SK-MEL-5 (cell line): ENCODE measurements around the gene C20orf141. TPM values are rescaled to one million over a fixed set of nuclear protein-coding genes. Genes with fewer than 3 reads are reported as not detected.
"Not testable (repeated sequence)": the region's sequence is repeated elsewhere in the genome, so short reads cannot be mapped to it uniquely, and the experiment has no call there.

Experiments used
- DNase-seq: peaks from one replicate; pipeline ENCODE4 v3.0.0-alpha.2; 2016; ENCODE audit warnings: low read depth, low spot score
- in situ Hi-C: cut with HindIII; loops from 2 replicates; pipeline ENCODE4 v1.10.0; 2016; ENCODE audit warnings: low sequenced_read_pairs, high pct_unique_total_duplicates, low pct_unique_long_range_greater_than_20kb
- total RNA-seq: library from RNA; depleted of rRNA; stranded (reverse); fragments of >200 nt; shearing (Covaris generic); gene quantifications from 2 replicates; pipeline ENCODE4 v1.2.3, GENCODE V29; 2014

The C20orf141 gene
- total RNA-seq, 1 experiment from 2014 or later = not detected

DNA sequence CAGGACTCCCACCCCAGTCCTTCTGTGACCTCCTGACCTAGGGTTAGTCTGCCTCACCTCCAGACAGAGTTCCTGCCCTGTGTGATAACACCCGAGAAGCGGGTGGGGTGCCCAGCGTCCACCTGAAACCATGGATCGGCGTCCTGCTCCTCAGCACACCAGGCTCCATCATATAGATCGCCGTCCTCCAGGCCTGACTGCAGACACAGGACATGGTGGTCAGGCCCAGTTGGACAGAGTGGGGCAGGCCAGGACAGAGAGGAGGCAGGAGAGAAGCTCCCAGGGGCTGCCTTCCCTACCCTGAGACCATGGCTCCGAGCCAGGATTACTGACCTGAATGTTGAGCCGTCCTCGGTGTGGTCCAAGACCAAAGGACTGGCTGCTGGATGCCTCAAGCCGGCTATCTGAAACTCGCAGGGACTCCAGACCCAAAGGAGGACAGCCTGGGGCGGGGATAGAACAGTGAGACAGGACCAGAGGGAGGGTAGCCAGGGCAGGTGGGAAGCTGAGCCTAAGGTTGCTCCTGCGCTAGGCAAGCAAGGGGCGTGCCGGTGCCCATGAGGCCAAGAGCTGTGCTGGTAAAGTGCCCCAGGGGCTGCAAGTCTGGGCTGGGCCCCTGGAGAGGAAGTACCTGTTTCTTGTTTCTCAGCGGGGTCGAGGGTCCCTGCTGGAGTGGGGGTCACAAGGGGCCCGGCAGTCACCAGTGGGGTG lies 16.5 kb upstream of the C20orf141 start:
- DNase-seq = no peak
- in situ Hi-C loops = no loop called here

DNA sequence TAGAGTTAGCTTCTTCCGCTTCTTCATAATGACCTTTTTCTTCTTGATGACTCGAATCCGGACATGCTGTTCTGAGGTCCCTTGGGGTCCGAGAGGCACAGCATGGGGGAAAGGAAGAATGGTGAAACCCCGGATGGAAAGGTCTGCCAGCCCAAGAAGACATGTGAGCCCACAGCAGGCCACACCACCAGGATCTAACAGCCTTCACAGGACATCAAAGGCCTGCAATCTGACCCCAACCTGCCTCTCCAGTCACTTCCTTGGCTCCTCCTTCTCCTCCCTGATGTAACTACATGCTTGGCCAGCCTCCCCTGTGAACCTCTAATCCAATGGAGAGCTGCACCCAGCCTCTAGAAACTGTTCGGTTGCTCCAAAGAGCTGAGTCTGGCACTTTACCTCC lies 16.0 kb upstream of the C20orf141 start:
- DNase-seq = peak; percentile 43
- in situ Hi-C loops = no loop called here

DNA sequence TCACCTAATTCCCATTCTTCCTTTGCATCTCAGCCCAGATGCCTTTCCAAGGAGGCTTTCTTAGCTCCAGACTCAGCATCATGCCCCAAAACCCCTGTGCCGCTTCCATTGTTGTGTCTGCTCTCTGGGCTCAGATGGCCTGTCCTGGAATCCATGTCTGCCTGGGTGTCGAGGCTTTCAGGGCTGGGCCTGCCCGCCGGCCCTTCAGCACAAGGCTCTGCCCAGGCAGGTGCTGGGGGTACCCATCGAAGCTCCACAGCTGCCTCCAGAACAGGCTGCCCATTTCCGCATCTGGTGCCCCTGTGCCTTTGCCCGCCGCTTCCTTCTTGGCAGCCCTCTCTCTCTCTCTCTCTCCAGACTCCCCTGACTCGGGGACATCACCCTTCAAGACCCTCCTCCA lies 15.5 kb upstream of the C20orf141 start:
- in situ Hi-C loops = no loop called here
- DNase-seq = no peak

DNA sequence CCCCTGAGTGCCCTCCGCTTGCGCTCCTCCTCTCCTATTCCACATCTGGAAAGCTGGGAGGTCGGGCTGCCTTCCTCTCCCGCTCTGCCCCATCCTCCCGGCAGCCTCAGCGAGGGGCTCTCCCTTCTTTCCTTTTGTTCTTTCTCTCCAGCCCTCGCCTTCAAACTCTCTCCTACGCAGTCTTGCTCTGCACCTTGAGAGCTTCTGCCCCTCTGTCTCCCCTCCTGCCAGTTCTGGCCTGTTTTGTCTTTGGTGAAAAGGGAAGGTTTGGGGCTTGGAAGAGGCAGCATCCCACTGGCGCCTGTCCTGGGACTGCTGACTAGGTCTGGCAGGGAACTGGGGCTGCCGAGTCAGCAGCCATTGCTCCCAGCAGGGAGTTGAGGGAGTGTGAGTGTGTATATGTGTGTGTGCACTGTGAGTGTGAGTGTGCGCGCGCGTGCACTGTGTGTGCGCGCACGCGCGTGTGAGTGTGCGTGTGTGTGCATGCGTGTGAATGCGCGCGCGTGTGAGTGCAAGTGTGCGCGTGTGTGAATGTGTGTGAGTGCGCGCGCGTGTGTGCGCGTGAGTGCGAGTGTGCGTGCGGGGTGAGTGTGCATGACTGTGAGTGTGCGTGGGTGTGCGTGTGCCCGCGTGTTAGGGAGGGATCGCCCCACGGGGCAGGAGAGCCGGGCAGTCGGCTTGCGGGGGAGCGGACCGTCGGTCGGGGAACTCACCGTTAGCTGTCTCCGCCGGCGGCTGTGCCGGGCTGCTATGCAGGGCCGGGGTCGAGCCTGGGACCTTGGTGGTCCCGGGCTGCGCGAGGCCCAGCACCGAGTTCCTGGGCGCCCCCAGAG lies 14.9 kb upstream of the C20orf141 start:
- no peak for DNase-seq
- in situ Hi-C loops = no loop called here

DNA sequence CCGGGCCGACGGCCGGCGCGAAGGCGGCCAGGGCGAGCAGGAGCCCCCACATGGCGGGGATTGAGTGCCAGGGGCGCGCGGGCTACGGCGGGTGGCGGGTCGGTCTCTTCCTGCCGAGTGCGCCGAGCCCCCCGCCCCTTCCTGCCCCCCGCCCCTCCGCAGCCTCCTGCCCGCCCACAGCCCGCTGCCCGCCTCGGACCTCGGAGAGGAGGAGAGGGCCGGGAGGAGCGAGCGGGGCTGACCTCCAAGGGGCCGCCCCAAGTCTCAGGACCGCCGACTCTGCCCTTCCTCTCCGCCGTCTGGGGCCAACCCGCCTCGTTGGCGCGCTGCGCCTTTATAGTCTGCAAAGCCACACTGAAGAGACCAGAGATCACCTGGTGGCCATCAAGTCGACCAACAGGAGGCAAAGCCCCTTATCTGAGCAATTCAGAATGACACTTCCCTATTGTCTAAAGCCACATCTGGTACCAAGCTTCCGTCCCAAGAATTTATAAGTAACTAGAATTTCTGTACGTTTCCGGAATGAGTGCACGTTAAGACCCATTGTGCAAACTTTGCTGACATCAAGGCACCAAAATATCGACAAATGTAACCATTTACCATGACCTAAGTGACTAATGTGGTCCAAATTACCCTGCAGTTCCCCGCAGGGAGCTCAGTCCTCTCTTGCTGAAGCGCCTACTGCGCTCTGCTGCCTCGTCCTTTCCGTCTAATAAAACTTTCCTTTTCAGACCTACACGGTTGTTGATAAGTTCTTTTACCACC lies 14.1 kb upstream of the C20orf141 start, which contains the start of gene CPXM1:
TSS of gene CPXM1 (minus strand) at position 107 of the 765 bp plus-strand sequence. CDS start at position 52, 55 bp downstream.
- in situ Hi-C loops = no loop called here
- no peak for DNase-seq

DNA sequence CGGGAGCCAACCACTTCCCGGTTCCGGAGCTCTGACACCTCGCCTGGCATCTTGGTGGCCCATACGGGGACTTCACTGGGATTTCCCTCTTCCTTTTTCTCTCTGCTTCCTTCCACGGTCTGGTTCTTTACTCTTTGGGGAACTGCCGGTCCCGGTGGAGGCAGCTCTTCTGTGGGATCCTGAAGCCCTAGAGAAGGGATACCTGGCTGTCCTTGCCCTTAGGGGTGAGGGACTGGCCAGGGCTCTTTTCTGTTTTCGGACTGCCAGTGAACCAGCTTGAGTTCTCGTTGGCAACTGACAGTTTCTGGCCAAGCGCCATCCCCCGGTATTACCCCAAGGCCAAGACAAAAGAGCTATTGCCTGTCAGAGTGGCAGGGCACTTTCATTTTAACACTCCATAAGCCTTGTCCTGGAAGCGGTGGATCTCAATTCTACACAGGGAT lies 13.5 kb upstream of the C20orf141 start:
- in situ Hi-C loops = no loop called here
- no peak for DNase-seq

DNA sequence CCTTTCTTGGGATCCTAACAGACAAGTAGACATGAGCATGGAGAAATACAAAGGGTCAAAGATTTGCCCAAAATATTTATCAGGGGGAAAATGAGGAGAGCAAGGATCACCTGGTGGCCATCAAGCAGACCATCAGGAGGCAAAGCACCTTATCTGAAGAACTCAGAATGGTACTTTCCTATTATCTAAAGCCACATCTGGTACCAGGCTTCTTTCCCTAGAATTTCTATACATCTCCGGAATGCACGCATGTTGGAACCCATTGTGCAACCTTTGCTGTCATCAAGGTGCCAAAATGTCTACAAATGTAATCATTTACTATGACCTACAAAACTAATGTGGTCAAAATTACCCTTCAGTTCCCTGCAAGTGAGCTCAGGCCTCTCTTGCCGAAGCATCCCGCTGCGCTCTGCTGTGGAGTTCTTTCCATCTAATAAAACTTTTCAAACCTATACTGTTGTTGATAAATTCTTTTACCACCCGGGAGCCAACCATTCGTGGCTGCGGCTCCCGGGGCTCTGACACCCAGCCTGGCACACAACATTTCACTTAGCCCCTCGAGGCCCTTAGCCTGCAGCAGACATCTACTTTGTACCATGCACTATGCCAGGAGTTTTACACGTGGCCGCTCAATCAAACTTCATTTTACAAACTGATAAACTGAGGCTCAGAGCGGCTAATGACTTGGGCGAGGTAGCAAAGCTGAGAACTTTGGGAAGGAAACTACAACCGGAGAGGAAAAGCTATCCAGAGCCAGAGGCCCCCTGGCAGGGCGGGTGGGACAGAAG lies 10.6 kb upstream of the C20orf141 start:
- DNase-seq = no peak
- in situ Hi-C loops = no loop called here

DNA sequence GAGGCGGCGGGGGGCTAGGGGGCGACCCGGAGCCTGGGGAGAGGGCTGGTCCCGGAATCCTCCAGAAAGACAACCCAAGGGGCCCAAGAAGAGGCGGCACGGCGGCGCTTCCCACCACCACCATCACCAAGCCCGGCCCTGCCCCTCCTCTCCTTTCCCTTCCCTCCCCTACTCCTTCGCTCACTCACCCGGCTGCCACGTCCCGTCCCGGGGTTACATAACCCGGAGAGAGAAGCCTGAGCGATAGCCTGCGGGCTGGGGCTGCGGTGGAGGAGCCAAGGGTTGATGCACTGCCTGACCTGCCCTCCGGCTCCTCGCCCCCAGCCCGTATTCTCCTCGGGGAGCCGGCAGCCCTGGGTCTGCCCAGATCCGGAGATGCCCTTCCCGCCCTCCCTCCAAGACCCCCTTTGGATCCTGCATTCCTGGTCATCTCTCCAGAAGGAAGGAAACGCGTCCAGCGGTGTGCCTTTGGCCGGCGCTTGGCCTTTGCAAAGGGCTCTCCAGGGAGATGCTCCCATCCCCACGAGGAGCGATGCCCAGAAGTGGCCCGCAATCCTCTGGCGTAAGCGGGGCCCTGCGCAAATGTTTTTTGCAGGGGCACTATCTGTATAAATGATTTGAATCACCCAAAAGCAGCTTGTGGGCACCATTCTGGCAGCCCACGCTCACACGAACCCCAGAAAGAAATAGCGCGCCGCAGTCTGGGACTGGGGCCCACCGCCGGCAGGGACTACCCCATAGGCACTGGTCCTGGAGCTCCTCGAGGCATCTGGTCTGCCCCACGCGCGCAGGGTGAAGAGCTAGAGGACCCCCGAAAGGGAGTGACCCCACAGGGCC lies 9.7 kb upstream of the C20orf141 start:
- DNase-seq = no peak
- in situ Hi-C loops = no loop called here

DNA sequence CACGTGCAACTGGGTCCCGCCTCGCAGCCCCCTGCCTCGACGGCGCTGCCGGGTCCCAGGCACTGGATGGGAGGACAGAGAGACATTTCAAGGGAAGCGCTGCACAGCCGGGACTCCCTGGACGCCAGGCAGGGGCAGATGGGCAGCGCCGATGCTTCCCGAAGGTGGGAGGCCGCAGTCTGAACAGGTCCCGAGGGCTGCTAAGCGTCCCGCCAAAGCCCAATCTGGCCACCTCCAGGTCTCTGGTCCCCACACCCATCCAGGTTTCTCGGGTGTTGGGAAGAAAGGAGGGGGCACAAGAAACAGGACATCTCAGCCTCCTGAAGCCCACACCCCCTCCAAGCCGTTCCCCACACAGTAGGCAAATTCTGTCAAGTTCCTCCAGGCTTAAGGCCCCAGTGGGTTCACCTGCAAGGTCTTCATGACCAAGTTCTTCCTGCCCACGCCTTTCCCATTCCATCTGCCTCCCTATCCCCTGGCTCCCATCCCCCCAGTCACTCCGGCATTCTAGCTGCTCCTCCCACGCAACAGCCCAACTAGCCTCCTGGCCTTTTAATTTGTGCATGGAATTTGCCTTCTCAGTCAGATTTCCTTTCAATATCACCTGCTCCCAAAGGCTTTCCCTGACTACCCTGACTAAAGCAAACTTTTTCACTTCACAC lies 9.0 kb upstream of the C20orf141 start:
- DNase-seq = no peak
- in situ Hi-C loops = no loop called here

DNA sequence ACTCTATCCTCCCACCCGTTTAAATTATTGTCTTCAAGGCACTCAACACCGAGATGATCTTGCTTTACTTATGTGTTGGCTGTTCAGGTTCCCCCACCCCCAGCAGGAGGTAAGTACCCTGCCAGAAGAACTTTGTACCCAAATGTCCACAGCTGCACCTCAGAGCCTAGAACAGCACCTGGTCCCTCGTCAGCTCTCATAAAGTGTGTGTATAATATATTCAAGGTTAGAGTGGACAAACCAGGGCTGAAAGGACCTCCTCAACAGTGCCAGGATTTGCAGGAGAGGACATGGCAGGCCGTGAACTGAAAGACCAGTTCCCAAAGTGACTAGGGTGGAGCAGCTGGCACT lies 8.5 kb upstream of the C20orf141 start:
- in situ Hi-C loops = no loop called here
- no peak for DNase-seq

DNA sequence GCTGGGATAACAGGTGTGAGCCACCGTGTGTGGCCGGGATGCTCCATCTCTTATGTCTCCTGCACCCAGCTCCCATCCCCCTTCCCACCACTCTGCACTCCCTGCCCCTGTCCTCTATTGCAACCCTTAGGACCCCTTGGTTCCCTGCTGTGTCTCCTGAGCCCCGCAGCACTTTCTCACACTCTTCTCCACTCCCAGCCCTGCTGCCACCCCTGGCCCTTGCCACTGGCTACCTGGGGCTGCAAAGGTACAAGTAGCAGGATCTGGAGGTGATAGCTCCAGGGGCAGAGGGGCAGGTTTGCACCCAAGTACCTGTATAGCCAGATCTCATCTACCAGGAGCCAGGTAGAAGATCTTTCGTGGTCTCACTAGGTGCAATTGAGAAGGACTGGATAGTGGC lies 7.8 kb upstream of the C20orf141 start:
- in situ Hi-C loops = no loop called here

DNA sequence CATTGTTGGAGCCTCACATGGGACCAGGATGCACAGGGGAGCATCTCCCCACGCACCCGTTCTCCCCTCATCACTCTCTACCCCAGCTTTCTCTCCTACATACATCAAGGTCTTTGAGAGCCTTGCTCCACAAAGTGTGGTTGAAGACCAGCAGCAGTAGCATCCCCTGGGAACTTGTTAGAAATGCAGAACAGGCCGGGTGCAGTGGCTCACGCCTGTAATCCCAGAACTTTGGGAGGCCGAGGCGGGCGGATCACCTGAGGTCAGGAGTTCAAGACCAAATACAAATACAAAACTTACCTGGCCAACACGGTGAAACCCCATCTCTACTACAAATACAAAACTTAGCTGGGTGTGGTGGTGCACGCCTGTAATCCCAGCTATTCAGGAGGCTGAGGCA lies 6.9 kb upstream of the C20orf141 start:
- in situ Hi-C loops, DNase-seq: not testable (repeated sequence)

More for the DNA sequence above, 7.8 kb upstream of the C20orf141 start:
- DNase-seq = no peak

DNA sequence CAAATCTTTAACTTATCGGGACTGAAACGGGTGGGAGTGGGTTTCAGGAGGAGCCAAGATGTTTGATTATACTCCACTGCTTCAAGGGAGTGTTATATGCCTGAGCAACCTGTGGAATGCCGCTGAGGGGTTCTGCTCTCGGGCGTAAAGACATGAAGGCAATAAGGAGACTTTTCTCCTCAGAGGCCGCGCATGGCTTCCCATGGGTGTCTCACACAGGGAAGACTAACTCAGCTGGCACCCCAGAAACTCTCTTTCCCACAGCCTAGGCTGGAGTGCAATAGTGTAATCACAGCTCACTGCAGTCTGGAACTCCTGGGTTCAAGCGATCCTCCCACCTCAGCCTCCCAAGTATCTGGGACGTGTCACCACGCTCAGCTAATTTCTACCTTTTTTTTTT lies 5.1 kb upstream of the C20orf141 start:
- in situ Hi-C loops = no loop called here
- DNase-seq = no peak

DNA sequence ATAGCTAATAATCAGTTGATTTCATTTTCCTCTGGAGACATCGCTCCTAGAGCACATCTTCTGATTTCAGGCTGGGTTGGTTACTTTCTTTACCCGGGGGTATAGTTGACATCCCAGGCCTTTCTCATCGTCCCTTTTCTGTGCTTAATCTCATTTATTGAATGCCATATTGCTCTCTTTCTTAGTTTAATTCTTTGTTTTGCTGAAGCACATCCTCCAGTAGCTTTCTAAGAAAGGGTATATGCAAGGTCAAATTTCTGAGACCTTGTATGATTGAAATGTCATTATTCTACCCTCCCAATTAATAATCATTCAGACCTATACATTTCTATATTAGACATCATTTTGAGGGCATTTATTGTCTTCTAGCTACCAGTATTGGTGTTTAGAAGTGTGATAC lies 2.6 kb upstream of the C20orf141 start:
- in situ Hi-C loops = no loop called here
- DNase-seq = no peak

DNA sequence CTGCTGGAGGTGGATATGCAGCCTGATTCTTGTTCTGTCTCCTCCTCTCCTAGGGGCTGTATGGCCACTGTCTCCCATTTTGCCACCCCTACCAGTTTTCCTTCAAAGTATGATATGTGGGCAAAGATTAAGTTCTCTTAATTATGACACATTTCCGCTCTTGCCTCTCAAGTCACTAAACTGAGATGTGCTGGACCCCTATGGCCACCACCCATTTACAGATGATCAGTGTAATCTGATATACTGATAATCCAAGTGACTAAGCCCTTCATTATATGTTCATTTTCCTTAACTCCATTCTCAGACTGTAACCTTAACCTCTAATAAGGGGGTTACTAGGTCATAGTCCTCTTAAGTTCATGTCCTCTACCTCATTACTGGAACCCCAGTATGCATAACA lies 711 bp upstream of the C20orf141 start:
- in situ Hi-C loops = no loop called here
- no peak for DNase-seq

DNA sequence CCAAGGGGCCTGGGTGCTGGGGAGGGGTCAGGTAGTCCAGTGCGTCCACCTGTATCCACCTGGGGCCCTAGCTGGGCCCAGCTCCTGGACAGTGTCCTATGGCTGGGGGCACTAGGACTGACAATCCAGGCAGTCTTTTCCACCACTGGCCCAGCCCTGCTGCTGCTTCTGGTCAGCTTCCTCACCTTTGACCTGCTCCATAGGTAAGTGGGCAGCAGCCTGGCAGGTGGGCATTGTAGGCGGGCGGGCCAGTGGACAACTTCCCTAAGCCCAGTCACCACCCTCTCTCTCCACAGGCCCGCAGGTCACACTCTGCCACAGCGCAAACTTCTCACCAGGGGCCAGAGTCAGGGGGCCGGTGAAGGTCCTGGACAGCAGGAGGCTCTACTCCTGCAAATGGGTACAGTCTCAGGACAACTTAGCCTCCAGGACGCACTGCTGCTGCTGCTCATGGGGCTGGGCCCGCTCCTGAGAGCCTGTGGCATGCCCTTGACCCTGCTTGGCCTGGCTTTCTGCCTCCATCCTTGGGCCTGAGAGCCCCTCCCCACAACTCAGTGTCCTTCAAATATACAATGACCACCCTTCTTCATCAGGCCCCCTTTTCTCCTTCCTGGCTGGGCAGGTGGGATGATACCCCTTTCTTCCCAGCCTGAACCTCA lies 584 bp downstream of the C20orf141 start:
- no peak for DNase-seq
- in situ Hi-C loops = no loop called here
